Mucosa of rectum (tissue), 2 donors: ENCODE results near the gene TIAM2.

ENCODE experiments used
- H3K27ac ChIP-seq, 2 donors: one replicate each; pipeline ENCODE4 v1.7.0; 2013; ENCODE audit warnings: inconsistent platforms in 2 of 2, low read depth in 2 of 2, low read length in 2 of 2
- H3K27me3 ChIP-seq, 2 donors: one replicate each; pipeline ENCODE4 v1.7.0; 2013; ENCODE audit warnings: low read length in 2 of 2; ENCODE audit not compliant: control insufficient read depth in 2 of 2, insufficient read depth in 2 of 2
- H3K36me3 ChIP-seq, 2 donors: one replicate each; pipeline ENCODE4 v1.7.0; 2013; ENCODE audit warnings: low read length in 2 of 2; ENCODE audit not compliant: control insufficient read depth in 2 of 2, insufficient read depth in 2 of 2
- H3K4me1 ChIP-seq, 2 donors: one replicate each; pipeline ENCODE4 v1.7.0; 2013; ENCODE audit warnings: low read length in 2 of 2, mild to moderate bottlenecking in 1 of 2; ENCODE audit not compliant: control insufficient read depth in 2 of 2, insufficient read depth in 2 of 2
- H3K4me3 ChIP-seq, 2 donors: one replicate each; pipeline ENCODE4 v1.7.0; 2013; ENCODE audit warnings: low read length in 2 of 2
- H3K9ac ChIP-seq, 2 donors: one replicate each; pipeline ENCODE4 v1.7.0; 2013; ENCODE audit warnings: low read length in 2 of 2, low read depth in 1 of 2, mild to moderate bottlenecking in 1 of 2
- H3K9me3 ChIP-seq, 2 donors: one replicate each; pipeline ENCODE4 v1.7.0; 2013; ENCODE audit warnings: low read length in 2 of 2; ENCODE audit not compliant: control insufficient read depth in 2 of 2
- donor health status: healthy.
- donor health status: Normal muscosa, but diverticular disease.

TIAM2 gene

DNA sequence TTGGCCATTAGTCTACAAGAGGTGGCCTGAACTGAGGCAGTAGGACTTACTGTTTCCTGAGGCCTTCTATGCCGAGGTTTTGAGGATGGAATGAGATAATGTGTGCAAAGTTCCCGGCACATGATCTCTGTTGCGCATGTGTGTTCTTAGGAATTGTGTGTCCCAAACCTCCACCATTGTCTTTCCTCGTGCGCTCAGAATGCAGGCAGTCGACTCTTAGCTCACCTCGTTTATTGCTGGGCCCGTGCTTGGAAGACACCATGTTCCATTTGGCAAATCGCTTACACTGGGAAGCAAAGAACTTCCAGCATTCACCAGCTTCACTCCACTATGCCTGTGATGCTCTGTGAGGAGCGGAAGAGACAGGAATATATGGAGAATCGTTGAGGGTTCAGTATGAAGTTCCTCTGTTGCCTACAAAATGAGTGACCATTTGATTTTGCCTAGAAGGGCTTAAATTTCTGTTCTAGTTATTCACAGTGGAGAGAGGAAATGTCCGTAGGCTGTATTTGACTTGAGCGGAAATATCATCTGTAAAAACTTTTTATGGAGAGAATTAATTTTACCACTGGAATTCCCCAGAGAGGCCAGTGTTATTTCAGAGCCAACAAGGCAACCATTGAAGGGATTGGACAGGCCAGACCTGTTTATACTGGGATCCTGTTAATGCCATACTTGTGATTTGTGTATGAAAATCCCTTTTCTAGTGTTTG, 193.0 kb downstream of the TIAM2 start:
- H3K4me3 ChIP-seq: no peak overlapping the region
- no peaks in the 10 kb centered on the region for H3K36me3 ChIP-seq
- H3K27me3 ChIP-seq: no peaks in the 10 kb centered on the region
- H3K27ac ChIP-seq: peak overlapping the region; percentile 18
- no peaks in the 10 kb centered on the region for H3K9me3 ChIP-seq
- peaks cover 3 to 7% of the 10 kb centered on the region in 2 donors for H3K4me1 ChIP-seq
- H3K9ac ChIP-seq: no peak overlapping the region

DNA sequence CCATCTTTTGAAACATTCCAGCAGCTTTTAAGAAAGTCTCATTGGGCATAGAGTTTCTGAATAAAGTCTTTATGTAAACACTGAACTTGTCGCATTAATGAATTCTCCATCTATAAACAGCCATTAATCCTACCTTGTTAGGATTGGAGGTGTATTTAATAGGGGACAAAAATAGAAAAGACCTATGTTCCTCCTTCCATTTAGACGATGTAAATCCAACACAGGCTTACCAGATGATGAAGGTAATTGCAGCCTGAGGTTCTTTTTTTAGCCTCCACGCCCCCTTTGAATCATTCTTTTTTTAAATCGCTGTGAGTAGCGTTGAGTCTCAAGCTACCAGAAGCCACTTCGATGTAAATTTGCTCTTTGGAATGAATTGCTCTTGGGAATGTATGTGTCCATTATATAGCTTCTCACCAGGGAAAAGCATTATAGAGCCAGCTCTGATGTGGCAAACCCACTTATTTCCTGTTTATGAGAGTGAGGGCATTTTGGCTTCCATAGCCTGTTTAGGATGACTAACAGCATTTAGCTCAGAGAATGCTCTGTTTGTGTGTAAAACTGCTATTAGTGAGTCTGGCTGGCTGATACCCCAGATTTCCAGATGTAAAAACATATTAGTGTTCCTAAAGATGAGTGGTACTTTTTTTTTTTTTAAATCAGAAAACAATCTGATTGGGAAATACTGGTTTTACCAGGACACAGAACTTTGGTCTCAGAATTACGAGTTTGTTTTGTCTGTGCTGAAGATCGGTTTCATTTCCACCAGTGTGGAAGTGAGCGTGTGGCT, 193.8 kb downstream of the TIAM2 start:
- no peaks in the 10 kb centered on the region for H3K9me3 ChIP-seq
- H3K27me3 ChIP-seq: no peaks in the 10 kb centered on the region
- H3K36me3 ChIP-seq: no peaks in the 10 kb centered on the region
- peak overlapping the region; percentile 18 to 41 for H3K27ac ChIP-seq
- H3K4me1 ChIP-seq: peaks cover 3 to 7% of the 10 kb centered on the region in 2 donors
- H3K4me3 ChIP-seq: peak overlapping the region in 1 of 2 donors; percentile 34
- no peak overlapping the region for H3K9ac ChIP-seq

DNA sequence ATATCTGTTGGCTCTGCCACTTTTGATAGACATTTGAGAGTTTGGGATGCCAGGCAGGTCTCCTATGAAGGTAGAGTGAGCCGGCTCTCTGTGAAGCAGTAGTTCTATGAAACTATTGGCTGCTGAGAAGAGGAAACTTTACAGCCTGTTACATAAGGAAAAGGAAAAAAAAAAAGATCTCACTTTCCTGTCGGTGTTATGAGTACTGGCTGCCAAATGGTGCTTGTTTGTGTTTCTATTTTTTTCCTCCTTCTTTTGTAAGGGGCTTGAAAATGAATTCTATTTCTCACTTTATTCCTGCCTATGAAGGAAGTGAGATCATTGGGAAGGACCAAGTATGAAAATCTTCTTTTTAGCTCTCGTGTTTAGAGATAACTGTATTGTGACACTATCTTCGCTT, 195.6 kb downstream of the TIAM2 start:
- H3K9ac ChIP-seq: no peak overlapping the region
- no peak overlapping the region for H3K4me3 ChIP-seq
- H3K4me1 ChIP-seq: peaks cover 1 to 7% of the 10 kb centered on the region in 2 donors
- H3K9me3 ChIP-seq: no peaks in the 10 kb centered on the region
- H3K36me3 ChIP-seq: no peaks in the 10 kb centered on the region
- no peaks in the 10 kb centered on the region for H3K27me3 ChIP-seq
- H3K27ac ChIP-seq: no peak overlapping the region

DNA sequence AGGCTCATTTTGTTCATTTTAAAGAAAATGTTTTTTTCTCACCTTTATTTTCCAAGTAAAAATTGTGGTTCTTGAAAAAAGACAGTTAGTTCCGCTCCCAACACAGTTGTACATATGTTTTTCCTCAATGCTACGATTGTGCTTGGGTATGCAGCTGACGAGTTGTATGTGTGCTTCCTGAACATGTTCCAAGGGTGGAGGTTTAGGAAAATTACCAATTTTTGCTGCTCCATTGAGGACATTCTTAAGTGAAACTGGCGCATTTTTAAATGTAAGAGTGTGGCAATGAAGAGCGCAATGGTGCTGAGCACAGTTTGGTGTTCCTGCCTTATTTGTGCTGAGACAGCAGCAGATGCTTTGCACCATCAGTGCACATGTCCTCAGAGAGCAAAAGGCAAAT, 198.4 kb downstream of the TIAM2 start:
- no peak overlapping the region for H3K4me3 ChIP-seq
- no peaks in the 10 kb centered on the region for H3K36me3 ChIP-seq

DNA sequence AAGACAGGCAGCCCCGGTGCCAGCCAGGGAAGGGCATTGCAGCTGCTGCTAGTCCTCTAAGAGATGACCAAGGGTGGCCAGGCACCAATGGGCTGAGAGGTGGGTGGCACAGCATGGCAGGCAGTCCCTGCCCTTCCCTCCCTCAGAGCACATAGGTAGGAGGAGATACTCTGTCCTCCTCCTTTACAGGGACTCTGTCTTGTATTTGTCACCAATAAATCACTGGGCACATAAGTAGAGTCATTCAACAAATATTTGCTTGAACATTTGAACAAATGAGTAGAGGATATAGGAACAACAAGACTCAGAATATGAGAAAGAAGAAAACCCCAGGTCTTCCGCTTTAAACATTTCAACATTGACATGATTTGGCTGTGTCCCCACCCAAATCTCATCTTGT, 199.3 kb downstream of the TIAM2 start:
- Histone ChIP-seq H3K4me3 (no peak overlapping the region), H3K4me1 (no peaks in the 10 kb centered on the region), H3K36me3 (no peaks in the 10 kb centered on the region), H3K9me3 (no peaks in the 10 kb centered on the region), H3K9ac (no peak overlapping the region), H3K27me3 (no peaks in the 10 kb centered on the region), H3K27ac (no peak overlapping the region)

More for the DNA sequence above, 198.4 kb downstream of the TIAM2 start:
- no peaks in the 10 kb centered on the region for H3K4me1 ChIP-seq
- no peaks in the 10 kb centered on the region for H3K27me3 ChIP-seq
- no peaks in the 10 kb centered on the region for H3K9me3 ChIP-seq
- H3K27ac ChIP-seq: no peak overlapping the region
- no peak overlapping the region for H3K9ac ChIP-seq

GRCh38 chr6:155195903-155196302, 200.8 kb downstream of the TIAM2 start:
- Histone ChIP-seq H3K9me3 (no peaks in the 10 kb centered on the region), H3K27ac (no peak overlapping the region), H3K4me3 (no peak overlapping the region), H3K4me1 (no peaks in the 10 kb centered on the region), H3K27me3 (no peaks in the 10 kb centered on the region), H3K9ac (no peak overlapping the region), H3K36me3 (no peaks in the 10 kb centered on the region)

DNA sequence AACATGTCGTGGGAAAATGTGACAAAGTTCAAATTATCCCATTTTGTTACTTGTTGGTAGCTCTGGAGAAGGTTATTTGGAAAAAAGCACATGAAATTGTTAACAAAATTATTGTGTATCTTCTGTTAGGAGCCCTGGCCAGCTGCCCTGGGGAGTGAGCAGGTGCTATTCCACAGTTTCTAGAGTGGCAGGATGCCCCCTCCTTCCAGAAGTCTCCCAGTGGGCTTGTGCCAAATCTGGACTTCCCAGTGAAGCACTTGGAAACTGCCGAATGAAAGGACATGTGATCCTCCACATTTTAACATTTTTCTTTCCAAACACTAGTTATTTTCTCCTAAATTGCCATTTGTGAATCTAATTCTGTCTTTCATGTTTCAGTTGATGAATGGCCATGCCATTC, 201.8 kb downstream of the TIAM2 start:
- no peak overlapping the region for H3K27ac ChIP-seq
- no peak overlapping the region for H3K9ac ChIP-seq
- peaks cover 5 to 8% of the 10 kb centered on the region in 2 donors for H3K4me1 ChIP-seq
- no peaks in the 10 kb centered on the region for H3K36me3 ChIP-seq
- H3K9me3 ChIP-seq: no peaks in the 10 kb centered on the region
- H3K4me3 ChIP-seq: no peak overlapping the region
- H3K27me3 ChIP-seq: no peaks in the 10 kb centered on the region

GRCh38 chr6:155197932-155198331, 202.8 kb downstream of the TIAM2 start:
- no peaks in the 10 kb centered on the region for H3K36me3 ChIP-seq
- no peak overlapping the region for H3K4me3 ChIP-seq
- peaks cover 5 to 10% of the 10 kb centered on the region in 2 donors for H3K4me1 ChIP-seq
- no peak overlapping the region for H3K27ac ChIP-seq
- H3K9me3 ChIP-seq: no peaks in the 10 kb centered on the region
- no peak overlapping the region for H3K9ac ChIP-seq
- H3K27me3 ChIP-seq: no peaks in the 10 kb centered on the region

- H3K36me3 ChIP-seq: no peaks in the 10 kb centered on the region
- H3K9me3 ChIP-seq: no peaks in the 10 kb centered on the region
- no peak overlapping the region for H3K27ac ChIP-seq
- no peaks in the 10 kb centered on the region for H3K27me3 ChIP-seq
- H3K4me3 ChIP-seq: no peak overlapping the region
- peaks cover 5 to 10% of the 10 kb centered on the region in 2 donors for H3K4me1 ChIP-seq
- H3K9ac ChIP-seq: no peak overlapping the region
Measured at GRCh38 chr6:155200012-155200411, 204.9 kb downstream of the TIAM2 start.

DNA sequence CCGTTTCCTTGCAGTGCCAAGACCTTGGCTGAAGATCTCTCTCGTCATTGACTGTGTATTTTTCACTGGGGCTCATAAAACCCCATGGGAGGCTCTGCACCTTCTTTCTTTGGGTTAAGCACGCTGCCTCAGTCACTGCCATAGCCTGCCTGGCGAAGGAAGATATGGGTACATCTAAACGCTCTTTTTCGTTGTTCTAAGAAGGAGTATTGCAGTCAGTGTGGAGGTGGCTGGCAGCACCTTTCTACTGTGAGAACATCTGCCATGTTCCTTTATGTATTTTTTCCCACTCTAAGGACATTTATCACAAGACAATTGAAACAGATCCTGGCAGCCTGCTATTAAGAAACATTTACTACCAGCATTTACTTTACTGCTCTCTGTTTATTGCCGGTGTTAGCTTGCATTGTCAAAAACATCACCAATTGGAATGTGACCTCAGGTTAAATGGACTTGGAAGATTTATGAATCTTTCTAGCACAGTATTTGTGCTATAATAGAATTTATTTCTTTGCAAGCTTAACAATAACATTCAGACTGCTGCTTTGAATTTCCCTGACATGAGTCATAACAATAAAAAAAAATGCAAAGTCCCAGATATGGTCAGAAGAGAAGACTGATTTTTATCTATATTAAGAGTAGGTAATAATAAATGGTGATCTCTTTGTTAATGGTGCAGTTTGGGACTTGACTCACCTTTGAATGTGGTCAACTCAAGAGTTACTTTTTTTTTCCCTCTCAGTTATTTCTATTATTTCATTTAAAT, 206.5 kb downstream of the TIAM2 start:
- no peaks in the 10 kb centered on the region for H3K9me3 ChIP-seq
- no peak overlapping the region for H3K9ac ChIP-seq
- peaks cover 5 to 10% of the 10 kb centered on the region in 2 donors for H3K4me1 ChIP-seq
- no peak overlapping the region for H3K4me3 ChIP-seq
- H3K27me3 ChIP-seq: no peaks in the 10 kb centered on the region
- H3K27ac ChIP-seq: peak overlapping the region in 1 of 2 donors; percentile 27
- no peaks in the 10 kb centered on the region for H3K36me3 ChIP-seq
